Dendritic cell treated with granulocyte-macrophage colony-stimulating factor and Interleukin-4, amounts not matched to agents 40 ng/mL and 50 ng/mL, for 4 days (primary cell): ENCODE data around the gene KCNAB2.
A peak's percentile ranks its signal among the peaks of the same experiment; 100 is the strongest.

Source experiments
- H3K27ac Mint-ChIP-seq: one replicate; pipeline ENCODE4 v1.8.0; 2022; ENCODE audit warnings: mild to moderate bottlenecking, mixed read lengths
- H3K27me3 Mint-ChIP-seq: one replicate; pipeline ENCODE4 v1.8.0; 2022; ENCODE audit warnings: mild to moderate bottlenecking, mixed read lengths
- H3K36me3 Mint-ChIP-seq: one replicate; pipeline ENCODE4 v1.8.0; 2022; ENCODE audit warnings: low read depth, mixed read lengths
- H3K4me1 Mint-ChIP-seq: one replicate; pipeline ENCODE4 v1.8.0; 2022; ENCODE audit warnings: low read depth, mixed read lengths
- H3K4me3 Mint-ChIP-seq: one replicate; pipeline ENCODE4 v1.8.0; 2022; ENCODE audit warnings: mild to moderate bottlenecking, moderate library complexity, mixed read lengths
- H3K9me3 Mint-ChIP-seq: one replicate; pipeline ENCODE4 v1.8.0; 2022; ENCODE audit warnings: mixed read lengths
- intact Hi-C: fragments of 100-400 bp; cut with micrococcal nuclease; formaldehyde crosslinking; loops from one replicate; pipeline ENCODE4 v1.15.0; 2022

Gene KCNAB2

DNA sequence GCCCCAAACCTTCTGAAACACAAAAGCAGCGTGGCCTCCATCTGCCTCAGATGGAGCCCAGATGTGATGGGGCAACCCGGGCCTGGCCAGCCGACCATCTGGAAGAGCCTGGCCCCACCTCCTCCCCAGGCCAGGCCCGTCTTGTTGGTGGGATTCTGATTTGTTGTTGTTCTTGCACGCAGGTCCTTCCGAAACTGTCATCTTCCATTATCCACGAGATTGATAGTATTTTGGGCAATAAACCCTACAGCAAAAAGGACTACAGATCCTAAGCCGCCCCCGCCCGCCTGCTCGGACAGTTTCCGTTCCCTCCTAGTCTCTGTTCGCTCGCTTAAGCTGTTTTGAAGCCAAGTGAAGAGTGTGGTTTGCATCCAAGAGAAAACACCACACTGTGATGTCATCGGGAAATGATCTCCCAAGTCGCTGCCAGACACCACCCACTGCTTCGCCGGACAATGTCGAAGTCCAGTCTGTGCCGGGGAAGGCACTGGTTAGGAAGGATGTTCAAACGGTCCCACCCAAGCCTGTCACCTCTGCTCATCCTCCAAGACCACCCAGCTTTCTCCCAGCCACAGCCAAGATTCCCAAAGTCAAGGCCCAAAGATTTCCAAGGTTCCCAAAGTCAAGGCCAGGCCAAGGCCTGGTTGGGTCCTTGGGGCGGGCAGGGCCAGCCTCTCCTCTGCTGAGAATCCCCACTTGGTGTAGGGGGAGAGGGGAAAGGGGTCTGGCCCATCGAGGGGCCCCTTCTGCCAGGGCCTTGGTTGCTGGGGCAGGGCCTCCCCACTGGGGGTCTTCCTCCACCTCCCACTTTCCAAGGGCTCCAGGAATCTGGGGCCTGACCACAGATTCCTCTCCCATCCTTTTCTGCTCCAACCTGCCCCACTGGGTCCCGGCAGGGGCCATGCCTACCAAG is 52.9 kb downstream of the KCNAB2 start:
- Mint-ChIP-seq H3K4me3 (no peak overlapping the region), H3K36me3 (peaks cover 62% of the 10 kb centered on the region), H3K27me3 (peaks cover 9% of the 10 kb centered on the region), H3K4me1 (peaks cover 21% of the 10 kb centered on the region), H3K27ac (peak overlapping the region; percentile 54), H3K9me3 (no peaks in the 10 kb centered on the region)
- intact Hi-C loops = no loop called here

DNA sequence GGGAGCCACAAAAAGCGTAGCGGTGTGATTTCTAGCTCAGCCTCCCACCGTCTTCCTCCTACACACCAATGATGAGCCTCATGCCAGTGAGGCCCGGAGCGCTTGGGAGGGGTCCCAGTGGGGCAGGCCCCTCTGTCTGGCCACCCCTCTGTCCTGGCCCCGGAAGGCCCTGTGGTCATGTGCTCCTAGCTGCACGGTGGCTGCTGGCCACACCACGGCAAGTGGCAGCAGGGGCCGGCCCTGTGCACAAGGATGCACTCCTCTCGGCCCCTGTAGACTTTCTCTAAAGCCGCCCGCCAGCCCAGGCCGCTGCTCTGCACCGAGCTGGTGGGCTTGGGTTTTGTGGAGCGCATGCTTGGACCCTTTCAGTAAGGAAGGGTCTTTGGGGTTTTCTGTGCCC is 53.6 kb downstream of the KCNAB2 start:
- no peaks in the 10 kb centered on the region for H3K9me3 Mint-ChIP-seq
- no peak overlapping the region for H3K4me3 Mint-ChIP-seq
- intact Hi-C loops = no loop called here
- H3K4me1 Mint-ChIP-seq = peaks cover 21% of the 10 kb centered on the region
- no peak overlapping the region for H3K27ac Mint-ChIP-seq
- peaks cover 9% of the 10 kb centered on the region for H3K27me3 Mint-ChIP-seq
- peaks cover 54% of the 10 kb centered on the region for H3K36me3 Mint-ChIP-seq

DNA sequence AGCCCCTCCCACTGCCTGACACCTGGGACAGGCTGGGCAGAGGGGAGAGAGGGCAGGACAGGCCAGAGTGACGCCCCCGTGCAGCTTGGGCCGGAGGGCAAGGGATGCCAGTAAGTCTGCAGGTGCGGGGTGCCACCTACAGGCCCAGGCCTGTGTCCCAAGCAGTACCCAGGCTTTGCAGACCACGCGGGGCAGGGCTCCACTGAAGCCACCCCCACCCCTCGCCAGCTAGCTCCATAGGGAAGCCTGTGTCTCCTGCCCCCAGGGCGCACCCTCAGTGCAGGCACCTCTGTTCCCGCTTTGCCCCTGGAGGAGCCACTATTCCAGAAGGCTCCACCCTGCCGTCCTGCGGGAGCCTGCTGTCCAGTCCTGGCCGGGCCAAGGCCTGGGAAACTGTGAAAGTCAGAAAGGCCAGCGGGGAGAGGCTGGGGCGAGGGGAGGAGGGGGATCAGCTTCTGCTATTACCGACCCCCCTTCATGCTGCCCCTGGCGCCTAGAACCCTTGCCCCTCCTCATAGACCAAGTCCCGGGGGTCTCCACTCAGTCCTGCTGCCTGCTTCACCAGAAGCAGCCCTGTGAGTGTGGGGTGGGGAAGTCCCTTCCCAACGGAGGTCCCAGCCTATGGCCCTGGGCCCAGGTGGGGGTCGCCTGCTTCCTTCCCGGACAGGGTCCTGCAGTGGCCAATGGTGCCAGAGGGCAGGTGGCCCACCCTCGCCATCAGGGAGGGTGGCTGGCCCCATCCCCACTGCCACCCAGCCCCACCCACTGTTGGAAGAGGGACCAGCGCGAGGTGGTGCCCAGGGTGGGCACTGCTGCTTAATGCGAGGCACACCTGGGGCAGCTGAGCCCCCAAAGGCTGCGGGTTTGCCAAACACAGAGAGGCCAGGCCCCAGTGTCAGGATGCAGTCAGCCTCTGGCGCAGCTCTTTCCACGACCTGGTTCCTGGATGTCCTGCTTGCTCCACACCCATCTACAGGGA is 54.4 kb downstream of the KCNAB2 start:
- intact Hi-C loops = no loop called here
- no peak overlapping the region for H3K4me3 Mint-ChIP-seq

DNA sequence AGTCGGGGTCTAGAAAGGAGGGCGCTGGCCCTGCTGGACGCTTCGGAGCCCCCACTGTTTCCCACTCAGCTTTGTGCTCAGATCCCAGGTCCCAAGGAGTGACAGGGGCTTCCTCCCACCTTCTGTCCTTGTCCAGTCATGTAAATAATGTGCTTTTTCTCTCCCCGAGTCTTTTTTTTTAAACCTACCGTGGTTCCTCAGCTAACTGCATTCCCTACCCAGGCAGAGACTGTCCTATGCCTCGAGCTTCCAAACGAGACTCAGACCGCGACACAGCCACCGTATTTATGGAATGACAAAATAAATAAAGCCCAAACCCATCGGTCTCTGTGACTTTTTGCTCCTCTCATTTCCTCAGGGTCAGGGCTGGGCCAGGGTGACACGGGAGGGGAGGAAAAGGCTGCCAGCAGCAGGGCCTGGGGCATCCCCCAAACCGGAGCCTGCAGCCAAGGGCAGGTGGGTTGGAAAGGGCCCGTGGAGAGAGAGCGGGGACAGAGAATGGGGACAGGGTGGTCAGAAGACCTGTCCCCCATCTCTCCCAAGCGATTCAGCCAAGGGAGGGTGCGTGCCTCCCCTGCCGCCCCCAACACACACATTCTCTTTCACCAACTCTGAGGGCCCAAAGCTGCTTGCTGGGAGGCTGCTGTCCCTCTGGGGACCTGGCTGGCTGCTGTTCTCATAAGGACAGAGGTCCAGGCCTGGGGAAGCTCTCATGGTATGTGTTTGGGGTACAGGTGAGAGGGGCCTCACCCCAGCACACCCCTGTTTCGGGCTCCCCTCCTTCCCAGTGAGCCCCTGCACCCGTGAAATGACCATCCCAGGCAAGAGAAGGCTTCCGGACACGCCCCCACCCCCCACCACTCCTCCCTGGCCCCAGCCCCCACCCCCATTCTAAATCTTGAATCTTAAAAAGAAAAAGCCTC is 55.4 kb downstream of the KCNAB2 start:
- Mint-ChIP-seq H3K27me3 (peaks cover 13% of the 10 kb centered on the region), H3K27ac (no peak overlapping the region), H3K9me3 (no peaks in the 10 kb centered on the region), H3K4me3 (no peak overlapping the region), H3K36me3 (peaks cover 36% of the 10 kb centered on the region), H3K4me1 (peaks cover 21% of the 10 kb centered on the region)
- intact Hi-C loops = no loop called here

More for the DNA sequence above, 54.4 kb downstream of the KCNAB2 start:
- Mint-ChIP-seq H3K27me3 (peaks cover 9% of the 10 kb centered on the region), H3K27ac (no peak overlapping the region), H3K4me1 (peaks cover 21% of the 10 kb centered on the region), H3K36me3 (peaks cover 47% of the 10 kb centered on the region), H3K9me3 (no peaks in the 10 kb centered on the region)

DNA sequence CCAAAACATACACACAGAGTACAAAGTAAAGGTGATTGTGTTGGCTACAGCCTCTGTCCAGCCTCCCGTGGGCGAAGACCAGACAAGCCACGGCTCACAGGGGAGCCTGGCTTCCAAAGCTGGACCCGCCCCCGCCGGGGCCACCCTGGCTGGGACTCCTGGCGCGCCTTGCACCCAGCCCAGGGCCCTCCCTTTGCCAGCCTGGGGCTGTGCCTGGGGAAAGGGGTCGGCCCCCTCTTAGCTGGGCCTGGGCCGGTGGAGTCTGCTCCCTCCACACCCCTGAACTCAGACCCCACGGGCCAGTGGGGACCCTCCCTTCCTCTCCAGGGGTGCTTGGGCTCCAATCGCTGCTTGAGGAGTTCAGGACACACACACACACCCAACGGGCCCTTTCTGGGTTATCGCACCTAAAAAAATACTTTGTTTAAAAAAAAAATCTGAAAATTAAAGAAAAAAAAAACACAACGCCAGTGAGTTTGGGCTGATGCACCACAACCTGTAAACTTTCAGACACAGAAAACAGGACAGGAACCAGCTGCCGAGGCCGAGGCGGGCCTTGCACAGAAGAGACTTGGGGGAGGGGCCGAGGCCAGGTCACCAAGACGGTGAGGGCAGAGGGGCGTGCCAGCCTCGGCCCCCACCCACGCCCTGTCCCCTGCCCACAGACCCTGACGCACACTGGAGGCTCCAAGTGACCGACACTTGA is 56.3 kb downstream of the KCNAB2 start:
- Mint-ChIP-seq H3K27me3 (peaks cover 13% of the 10 kb centered on the region), H3K27ac (no peak overlapping the region), H3K36me3 (peaks cover 28% of the 10 kb centered on the region), H3K9me3 (no peaks in the 10 kb centered on the region), H3K4me3 (no peak overlapping the region), H3K4me1 (peaks cover 21% of the 10 kb centered on the region)
- intact Hi-C loops = no loop called here

DNA sequence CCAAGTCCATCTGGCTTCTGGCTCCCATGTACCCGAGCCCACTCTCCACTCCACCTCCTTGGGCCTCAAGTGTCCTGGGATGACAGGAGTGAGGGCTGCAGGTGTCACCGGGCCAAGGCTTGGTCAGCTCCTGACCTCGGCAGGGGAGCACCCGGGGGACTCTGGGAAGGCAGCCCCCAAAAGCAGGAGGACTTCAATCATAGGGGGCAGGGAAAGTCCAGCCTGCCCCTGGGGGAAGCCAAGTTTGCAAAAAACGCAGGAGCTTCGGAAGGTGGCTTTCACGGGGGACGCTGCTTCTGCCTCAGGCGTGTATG is 56.8 kb downstream of the KCNAB2 start:
- peaks cover 23% of the 10 kb centered on the region for H3K36me3 Mint-ChIP-seq

DNA sequence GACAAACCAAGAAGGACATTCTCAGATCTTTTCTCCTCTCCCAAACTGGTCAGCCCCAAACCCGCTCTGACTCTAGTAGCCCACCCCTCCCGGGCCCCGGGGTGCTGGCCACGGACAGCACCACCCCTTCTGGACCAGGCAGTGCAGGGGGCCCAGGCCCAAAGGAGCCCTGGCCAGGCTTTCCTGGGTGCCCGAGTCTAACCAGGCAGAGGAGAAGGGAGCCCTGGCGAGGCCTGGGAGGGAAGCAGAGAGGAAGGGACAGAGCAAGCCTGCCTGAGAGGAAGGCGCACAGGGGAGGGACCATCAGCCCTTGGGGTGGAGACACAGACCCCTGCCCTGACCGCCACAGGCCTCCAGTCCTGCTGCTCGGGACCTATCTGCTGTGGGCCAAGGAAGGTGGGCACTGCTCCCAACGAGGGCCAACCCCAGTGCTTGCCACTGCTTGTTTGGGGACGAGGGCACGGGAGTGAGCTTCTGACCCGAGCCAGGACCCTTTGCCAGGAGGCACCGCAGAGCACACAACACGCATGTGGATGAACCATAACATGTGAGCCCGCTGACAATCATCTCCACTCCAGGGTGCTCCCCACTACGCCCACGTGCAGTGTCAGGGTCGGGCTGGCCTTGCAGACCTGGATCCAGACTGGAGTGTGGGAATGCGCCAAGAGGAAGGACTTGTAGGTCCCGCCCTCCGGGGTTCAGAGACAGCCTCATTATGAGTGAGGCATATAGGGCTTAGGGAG is 57.6 kb downstream of the KCNAB2 start:
- Mint-ChIP-seq H3K4me3 (no peak overlapping the region), H3K4me1 (peaks cover 10% of the 10 kb centered on the region), H3K9me3 (no peaks in the 10 kb centered on the region), H3K27me3 (peaks cover 19% of the 10 kb centered on the region), H3K27ac (no peak overlapping the region), H3K36me3 (peaks cover 15% of the 10 kb centered on the region)
- intact Hi-C loops = no loop called here

More for the DNA sequence above, 56.8 kb downstream of the KCNAB2 start:
- Mint-ChIP-seq H3K27ac (no peak overlapping the region), H3K4me1 (peaks cover 18% of the 10 kb centered on the region), H3K4me3 (no peak overlapping the region), H3K9me3 (no peaks in the 10 kb centered on the region), H3K27me3 (peaks cover 15% of the 10 kb centered on the region)
- intact Hi-C loops = no loop called here

DNA sequence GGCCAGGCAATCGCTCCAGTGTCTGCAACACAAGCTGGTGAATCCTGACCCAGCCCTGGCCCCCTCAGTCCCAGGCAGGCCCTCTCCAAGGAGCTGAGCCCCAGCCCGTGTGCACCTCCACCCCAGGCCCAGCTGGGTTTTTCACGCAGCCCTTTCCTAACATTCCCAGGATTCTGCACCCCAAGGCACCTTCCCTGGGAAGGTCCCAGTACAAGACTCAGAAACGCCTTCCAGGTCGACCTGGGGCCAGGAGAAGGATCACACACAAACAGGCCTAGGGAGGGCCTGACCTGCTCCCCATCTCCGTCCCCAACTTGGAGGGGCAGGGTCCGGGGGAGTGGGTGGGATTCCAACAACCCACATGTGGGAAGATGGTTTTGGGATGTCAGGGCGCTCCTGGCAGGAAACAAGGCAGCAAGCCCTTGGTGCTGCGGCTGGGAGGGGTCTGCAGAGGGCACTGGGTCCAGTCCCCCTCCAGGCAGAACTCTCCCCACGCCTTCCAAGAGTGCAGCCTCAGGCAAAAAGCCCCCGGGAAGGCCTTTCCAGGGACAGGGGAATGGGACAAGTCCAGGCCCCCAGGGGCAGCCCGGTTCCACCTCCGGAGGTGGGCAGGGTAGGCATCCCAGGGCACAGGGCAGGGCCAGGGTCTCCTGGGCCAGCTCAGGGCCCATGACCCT is 58.3 kb downstream of the KCNAB2 start:
- Mint-ChIP-seq H3K36me3 (peaks cover 8% of the 10 kb centered on the region), H3K27me3 (peaks cover 24% of the 10 kb centered on the region), H3K4me1 (peaks cover 6% of the 10 kb centered on the region), H3K27ac (no peak overlapping the region), H3K4me3 (no peak overlapping the region), H3K9me3 (no peaks in the 10 kb centered on the region)
- intact Hi-C loops = no loop called here

DNA sequence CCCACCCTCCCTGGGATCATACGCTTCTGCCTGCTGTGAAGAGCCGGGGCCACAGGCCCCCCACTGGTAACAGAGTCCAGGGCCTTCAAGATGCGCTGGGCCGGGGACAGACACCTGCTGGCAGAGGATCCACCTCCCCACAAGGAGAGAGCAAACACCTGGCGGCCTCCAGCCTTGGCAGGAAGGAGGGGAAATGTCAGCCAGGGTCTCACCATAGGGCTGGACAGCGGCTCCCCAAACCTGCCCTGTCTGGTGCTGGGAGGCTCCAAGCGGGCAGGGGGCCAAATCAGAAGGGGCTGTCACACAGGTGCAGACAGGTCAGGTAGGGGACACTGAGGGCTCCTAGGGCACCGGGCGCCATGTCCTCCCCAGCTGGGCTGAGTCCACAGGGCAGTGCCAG is 58.9 kb downstream of the KCNAB2 start:
- Mint-ChIP-seq H3K27me3 (peaks cover 28% of the 10 kb centered on the region), H3K27ac (no peak overlapping the region), H3K4me3 (no peak overlapping the region), H3K4me1 (peaks cover 6% of the 10 kb centered on the region), H3K9me3 (no peaks in the 10 kb centered on the region), H3K36me3 (peaks cover 1% of the 10 kb centered on the region)
- intact Hi-C loops = no loop called here

DNA sequence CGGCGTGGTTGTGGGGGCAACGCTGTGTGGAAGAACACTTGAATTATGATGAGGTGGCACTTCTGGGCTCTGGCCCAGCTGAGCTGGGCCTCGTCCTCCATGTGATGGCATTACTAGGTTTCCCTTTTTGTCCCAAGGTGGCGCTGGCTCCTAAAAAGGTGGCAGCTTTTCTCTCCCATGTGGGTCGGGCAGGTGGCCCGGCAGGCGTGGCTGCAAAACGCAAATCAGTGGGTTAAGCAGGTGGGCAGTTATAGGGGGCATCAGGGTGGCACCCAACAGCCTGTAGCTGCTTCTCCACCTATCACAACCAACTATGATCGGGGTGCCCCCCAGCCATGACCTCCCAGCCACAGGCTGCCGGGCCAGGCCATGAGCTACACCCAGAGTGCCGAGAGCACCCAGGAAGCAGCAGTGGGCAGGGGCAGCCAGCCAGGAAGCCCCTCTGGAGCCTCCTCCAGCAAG is 59.6 kb downstream of the KCNAB2 start:
- Mint-ChIP-seq H3K9me3 (no peaks in the 10 kb centered on the region), H3K4me3 (no peak overlapping the region), H3K27me3 (peaks cover 29% of the 10 kb centered on the region), H3K36me3 (no peaks in the 10 kb centered on the region), H3K27ac (no peak overlapping the region), H3K4me1 (peaks cover 6% of the 10 kb centered on the region)
- intact Hi-C loops = no loop called here

DNA sequence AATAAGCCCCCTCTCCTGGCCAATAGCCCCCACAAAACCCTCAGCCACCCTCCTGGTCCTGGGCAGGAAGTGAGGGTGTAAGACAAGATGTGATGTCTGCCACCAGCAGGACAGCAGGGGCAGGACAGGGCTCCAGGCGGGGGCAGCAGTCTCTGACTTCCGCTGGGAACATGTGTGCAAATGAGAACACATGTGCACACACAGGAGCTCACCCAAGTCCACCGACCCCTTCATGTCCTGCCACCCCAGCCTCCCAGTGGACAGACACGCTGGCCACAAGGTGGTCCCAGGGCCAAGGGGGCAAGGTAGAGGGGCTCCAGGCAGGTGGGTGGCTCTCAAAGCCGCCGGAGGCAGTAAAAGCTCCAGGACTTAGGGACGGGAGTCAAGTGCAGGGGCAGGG is 60.1 kb downstream of the KCNAB2 start:
- peaks cover 32% of the 10 kb centered on the region for H3K27me3 Mint-ChIP-seq
- H3K9me3 Mint-ChIP-seq = no peaks in the 10 kb centered on the region
- no peak overlapping the region for H3K27ac Mint-ChIP-seq
- H3K4me1 Mint-ChIP-seq = peaks cover 5% of the 10 kb centered on the region
- H3K36me3 Mint-ChIP-seq = no peaks in the 10 kb centered on the region
- intact Hi-C loops = no loop called here
- no peak overlapping the region for H3K4me3 Mint-ChIP-seq

DNA sequence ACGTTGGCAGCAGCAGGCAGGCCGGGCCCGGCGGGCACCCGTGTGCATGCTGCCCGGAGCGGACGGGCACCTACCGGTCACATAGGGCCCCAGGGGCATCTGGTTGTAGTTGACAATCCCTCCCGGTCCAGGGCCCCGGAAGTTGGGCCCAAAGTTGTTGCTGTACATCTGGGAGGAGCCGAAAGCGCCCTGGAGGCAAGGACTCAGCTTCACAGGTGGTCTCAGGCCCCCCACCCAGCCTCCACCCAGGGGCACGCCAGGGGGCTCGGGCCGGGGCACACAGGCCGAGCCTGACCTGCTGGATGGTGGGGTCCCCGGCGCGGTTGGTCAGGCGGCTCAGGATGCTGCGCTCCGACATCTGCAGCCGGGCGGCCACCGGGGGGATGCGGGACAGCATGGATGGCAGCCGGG is 60.6 kb downstream of the KCNAB2 start:
- Mint-ChIP-seq H3K4me3 (no peak overlapping the region), H3K9me3 (no peaks in the 10 kb centered on the region), H3K36me3 (no peaks in the 10 kb centered on the region), H3K27ac (no peak overlapping the region), H3K27me3 (peaks cover 30% of the 10 kb centered on the region), H3K4me1 (no peaks in the 10 kb centered on the region)
- intact Hi-C loops = no loop called here
